Liver (tissue), 3 donors: ENCODE results near the gene PARD6A.

Source experiments
- CTCF ChIP-seq: fragments of 150-350 bp; IDR thresholded peaks from 2 replicates; pipeline ENCODE4 v1.5.1; 2017; ENCODE audit warnings: improper control_type of control experiment, low read depth, low read length; ENCODE audit not compliant: missing input control
- EGR1 ChIP-seq, 2 donors: IDR thresholded peaks; 2 replicates each; pipeline ENCODE4 v1.6.1; 2016 to 2018; ENCODE audit warnings: antibody characterized with exemption in 2 of 2, low read depth in 2 of 2
- FOXA1 ChIP-seq: IDR thresholded peaks from 2 replicates; pipeline ENCODE4 v1.6.1; 2016; ENCODE audit warnings: antibody characterized with exemption
- FOXA2 ChIP-seq: IDR thresholded peaks from 2 replicates; pipeline ENCODE4 v1.6.1; 2016; ENCODE audit warnings: antibody characterized with exemption
- GABPA ChIP-seq, 2 donors: IDR thresholded peaks in 1 of 2; conservative IDR thresholded peaks in 1 of 2; 2 replicates each; pipeline ENCODE4 v1.6.1; 2016; ENCODE audit warnings: antibody characterized with exemption in 2 of 2, mild to moderate bottlenecking in 1 of 2, moderate library complexity in 1 of 2
- HNF4G ChIP-seq: IDR thresholded peaks from 2 replicates; pipeline ENCODE4 v1.6.1; 2016; ENCODE audit warnings: antibody characterized with exemption
- JUND ChIP-seq, 2 donors: IDR thresholded peaks; 2 replicates each; pipeline ENCODE4 v1.6.1; 2016; ENCODE audit warnings: antibody characterized with exemption in 2 of 2
- SP1 ChIP-seq: IDR thresholded peaks from 2 replicates; pipeline ENCODE4 v1.6.1; 2018; ENCODE audit warnings: antibody characterized with exemption, mild to moderate bottlenecking
- TAF1 ChIP-seq: conservative IDR thresholded peaks from 2 replicates; pipeline ENCODE4 v1.6.1; 2016; ENCODE audit warnings: antibody characterized with exemption, mild to moderate bottlenecking
- YY1 ChIP-seq: IDR thresholded peaks from 2 replicates; pipeline ENCODE4 v1.6.1; 2016; ENCODE audit warnings: antibody characterized with exemption, mild to moderate bottlenecking
- TF ChIP-seq, protein P1 (sequence below): IDR thresholded peaks from 2 replicates; pipeline ENCODE4 v1.6.1; 2016; ENCODE audit warnings: antibody characterized with exemption, mild to moderate bottlenecking
- TF ChIP-seq, protein P2 (sequence below): IDR thresholded peaks from 2 replicates; pipeline ENCODE4 v1.6.1; 2016; ENCODE audit warnings: antibody characterized with exemption
- TF ChIP-seq, protein P3 (sequence below): IDR thresholded peaks from 2 replicates; pipeline ENCODE4 v1.6.1; 2016; ENCODE audit warnings: antibody characterized with exemption
- donor health status: healthy.
- donor health status: healthy.

GRCh38 chr16:67668495-67669157 lies 7.9 kb downstream of the PARD6A start:
- TF ChIP-seq CTCF = peak; percentile 34
- no peak for TF ChIP-seq YY1
- TF ChIP-seq, protein P1, sequence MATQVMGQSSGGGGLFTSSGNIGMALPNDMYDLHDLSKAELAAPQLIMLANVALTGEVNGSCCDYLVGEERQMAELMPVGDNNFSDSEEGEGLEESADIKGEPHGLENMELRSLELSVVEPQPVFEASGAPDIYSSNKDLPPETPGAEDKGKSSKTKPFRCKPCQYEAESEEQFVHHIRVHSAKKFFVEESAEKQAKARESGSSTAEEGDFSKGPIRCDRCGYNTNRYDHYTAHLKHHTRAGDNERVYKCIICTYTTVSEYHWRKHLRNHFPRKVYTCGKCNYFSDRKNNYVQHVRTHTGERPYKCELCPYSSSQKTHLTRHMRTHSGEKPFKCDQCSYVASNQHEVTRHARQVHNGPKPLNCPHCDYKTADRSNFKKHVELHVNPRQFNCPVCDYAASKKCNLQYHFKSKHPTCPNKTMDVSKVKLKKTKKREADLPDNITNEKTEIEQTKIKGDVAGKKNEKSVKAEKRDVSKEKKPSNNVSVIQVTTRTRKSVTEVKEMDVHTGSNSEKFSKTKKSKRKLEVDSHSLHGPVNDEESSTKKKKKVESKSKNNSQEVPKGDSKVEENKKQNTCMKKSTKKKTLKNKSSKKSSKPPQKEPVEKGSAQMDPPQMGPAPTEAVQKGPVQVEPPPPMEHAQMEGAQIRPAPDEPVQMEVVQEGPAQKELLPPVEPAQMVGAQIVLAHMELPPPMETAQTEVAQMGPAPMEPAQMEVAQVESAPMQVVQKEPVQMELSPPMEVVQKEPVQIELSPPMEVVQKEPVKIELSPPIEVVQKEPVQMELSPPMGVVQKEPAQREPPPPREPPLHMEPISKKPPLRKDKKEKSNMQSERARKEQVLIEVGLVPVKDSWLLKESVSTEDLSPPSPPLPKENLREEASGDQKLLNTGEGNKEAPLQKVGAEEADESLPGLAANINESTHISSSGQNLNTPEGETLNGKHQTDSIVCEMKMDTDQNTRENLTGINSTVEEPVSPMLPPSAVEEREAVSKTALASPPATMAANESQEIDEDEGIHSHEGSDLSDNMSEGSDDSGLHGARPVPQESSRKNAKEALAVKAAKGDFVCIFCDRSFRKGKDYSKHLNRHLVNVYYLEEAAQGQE = no peak
- no peak for TF ChIP-seq FOXA2
- TF ChIP-seq GABPA (IDR thresholded peaks at IDR 0.05 in 1 of 2, conservative IDR thresholded peaks at IDR 0.05 in 1 of 2) = no peak
- no peak for TF ChIP-seq SP1
- no peak for TF ChIP-seq EGR1 (IDR thresholded peaks at IDR 0.05; ENCODE audit: low read depth in 2 of 2)
- no peak for TF ChIP-seq FOXA1
- TF ChIP-seq, protein P2, sequence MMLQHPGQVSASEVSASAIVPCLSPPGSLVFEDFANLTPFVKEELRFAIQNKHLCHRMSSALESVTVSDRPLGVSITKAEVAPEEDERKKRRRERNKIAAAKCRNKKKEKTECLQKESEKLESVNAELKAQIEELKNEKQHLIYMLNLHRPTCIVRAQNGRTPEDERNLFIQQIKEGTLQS = no peak
- TF ChIP-seq JUND (IDR thresholded peaks at IDR 0.05) = no peak
- TF ChIP-seq, protein P3, sequence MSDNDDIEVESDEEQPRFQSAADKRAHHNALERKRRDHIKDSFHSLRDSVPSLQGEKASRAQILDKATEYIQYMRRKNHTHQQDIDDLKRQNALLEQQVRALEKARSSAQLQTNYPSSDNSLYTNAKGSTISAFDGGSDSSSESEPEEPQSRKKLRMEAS = no peak
- no peak for TF ChIP-seq TAF1
- TF ChIP-seq HNF4G = no peak
